ENCODE measurements around the gene TMPRSS11D.

Gene TMPRSS11D

GRCh38 chr4:67899096-67899495 lies 15.3 kb upstream of the TMPRSS11D start:
- H4K8ac ChIP-seq (ENCODE audit: low read length), result no peak overlapping the region
- H3K4ac ChIP-seq (ENCODE audit: low read depth in 1 of 2, low read length in 2 of 2), result no peak overlapping the region
- no peak overlapping the region for H2AK5ac ChIP-seq (ENCODE audit: low read length, severe bottlenecking)
- no peak overlapping the region for H4K91ac ChIP-seq (ENCODE audit: low read length)
- H3K14ac ChIP-seq (ENCODE audit: low read length in 2 of 2), result no peak overlapping the region
- no peak overlapping the region for H2BK15ac ChIP-seq (ENCODE audit: low read depth, poor library complexity, severe bottlenecking)
- H3K27me3 ChIP-seq (ENCODE audit: control insufficient read depth in 1 of 2, insufficient read depth in 1 of 2, low read length in 2 of 2), result no peaks in the 10 kb centered on the region
- H3K27ac ChIP-seq (ENCODE audit: low read length, poor library complexity, severe bottlenecking), result no peak overlapping the region
- H3K9me3 ChIP-seq (ENCODE audit: control insufficient read depth, low read length), result no peaks in the 10 kb centered on the region
- no peak for DNase-seq
- H2BK12ac ChIP-seq (ENCODE audit: low read length in 2 of 2), result no peak overlapping the region
- no peaks in the 10 kb centered on the region for H3K36me3 ChIP-seq (ENCODE audit: control insufficient read depth in 1 of 2, insufficient read depth in 2 of 2, low read depth in 1 of 2, low read length in 2 of 2)
- no peak overlapping the region for H3K9ac ChIP-seq (ENCODE audit: low read length)
- H3K23ac ChIP-seq (ENCODE audit: low read length in 2 of 2), result no peak overlapping the region
- H2AFZ ChIP-seq (ENCODE audit: low read depth, low read length), result no peak overlapping the region
- H3K18ac ChIP-seq (ENCODE audit: low read depth in 1 of 2, low read length in 2 of 2), result no peak overlapping the region
- H3K79me1 ChIP-seq (replicated peaks; ENCODE audit: low read length, poor library complexity, severe bottlenecking), result no peaks in the 10 kb centered on the region
- no peak overlapping the region for H3K4me2 ChIP-seq (ENCODE audit: low read length, poor library complexity, severe bottlenecking)
- no peaks in the 10 kb centered on the region for H3K4me1 ChIP-seq (ENCODE audit: control insufficient read depth, insufficient read depth, low read depth, low read length)
- H2BK5ac ChIP-seq (ENCODE audit: low read depth, low read length, poor library complexity, severe bottlenecking), result no peak overlapping the region
- H3K4me3 ChIP-seq (ENCODE audit: insufficient read depth in 1 of 2, low read depth in 1 of 2, low read length in 2 of 2), result no peak overlapping the region
- no peak overlapping the region for H2BK120ac ChIP-seq (ENCODE audit: low read depth, low read length)

- Histone ChIP-seq H3K14ac (ENCODE audit: low read length in 2 of 2) (no peak overlapping the region), H3K4me3 (ENCODE audit: insufficient read depth in 1 of 2, low read depth in 1 of 2, low read length in 2 of 2) (no peak overlapping the region), H2AK5ac (ENCODE audit: low read length, severe bottlenecking) (no peak overlapping the region), H3K79me1 (replicated peaks; ENCODE audit: low read length, poor library complexity, severe bottlenecking) (no peaks in the 10 kb centered on the region), H2BK12ac (ENCODE audit: low read length in 2 of 2) (no peak overlapping the region), H3K9me3 (ENCODE audit: control insufficient read depth, low read length) (no peaks in the 10 kb centered on the region), H3K18ac (ENCODE audit: low read depth in 1 of 2, low read length in 2 of 2) (no peak overlapping the region), H3K36me3 (ENCODE audit: control insufficient read depth in 1 of 2, insufficient read depth in 2 of 2, low read depth in 1 of 2, low read length in 2 of 2) (no peaks in the 10 kb centered on the region), H3K4me1 (ENCODE audit: control insufficient read depth, insufficient read depth, low read depth, low read length) (no peaks in the 10 kb centered on the region), H3K4ac (ENCODE audit: low read depth in 1 of 2, low read length in 2 of 2) (no peak overlapping the region), H3K9ac (ENCODE audit: low read length) (no peak overlapping the region), H2BK120ac (ENCODE audit: low read depth, low read length) (no peak overlapping the region), H3K4me2 (ENCODE audit: low read length, poor library complexity, severe bottlenecking) (no peak overlapping the region), H4K91ac (ENCODE audit: low read length) (no peak overlapping the region), H3K23ac (ENCODE audit: low read length in 2 of 2) (no peak overlapping the region), H3K27ac (ENCODE audit: low read length, poor library complexity, severe bottlenecking) (no peak overlapping the region), H2AFZ (ENCODE audit: low read depth, low read length) (no peak overlapping the region), H2BK15ac (ENCODE audit: low read depth, poor library complexity, severe bottlenecking) (no peak overlapping the region), H3K27me3 (ENCODE audit: control insufficient read depth in 1 of 2, insufficient read depth in 1 of 2, low read length in 2 of 2) (no peaks in the 10 kb centered on the region), H4K8ac (ENCODE audit: low read length) (no peak overlapping the region), H2BK5ac (ENCODE audit: low read depth, low read length, poor library complexity, severe bottlenecking) (no peak overlapping the region)
- DNase-seq, result no peak
These were observed 13.9 kb upstream of the TMPRSS11D start for GRCh38 chr4:67897686-67898085.

- Histone ChIP-seq H3K4ac (ENCODE audit: low read depth in 1 of 2, low read length in 2 of 2) (no peak overlapping the region), H2AK5ac (ENCODE audit: low read length, severe bottlenecking) (no peak overlapping the region), H2BK120ac (ENCODE audit: low read depth, low read length) (no peak overlapping the region), H3K4me1 (ENCODE audit: control insufficient read depth, insufficient read depth, low read depth, low read length) (no peaks in the 10 kb centered on the region), H3K9me3 (ENCODE audit: control insufficient read depth, low read length) (no peaks in the 10 kb centered on the region), H2BK15ac (ENCODE audit: low read depth, poor library complexity, severe bottlenecking) (no peak overlapping the region), H4K8ac (ENCODE audit: low read length) (no peak overlapping the region), H3K4me3 (ENCODE audit: insufficient read depth in 1 of 2, low read depth in 1 of 2, low read length in 2 of 2) (no peak overlapping the region), H4K91ac (ENCODE audit: low read length) (no peak overlapping the region), H3K18ac (ENCODE audit: low read depth in 1 of 2, low read length in 2 of 2) (no peak overlapping the region), H3K23ac (ENCODE audit: low read length in 2 of 2) (no peak overlapping the region), H2BK5ac (ENCODE audit: low read depth, low read length, poor library complexity, severe bottlenecking) (no peak overlapping the region), H2BK12ac (ENCODE audit: low read length in 2 of 2) (no peak overlapping the region), H3K4me2 (ENCODE audit: low read length, poor library complexity, severe bottlenecking) (no peak overlapping the region), H3K9ac (ENCODE audit: low read length) (no peak overlapping the region), H3K14ac (ENCODE audit: low read length in 2 of 2) (no peak overlapping the region), H3K36me3 (ENCODE audit: control insufficient read depth in 1 of 2, insufficient read depth in 2 of 2, low read depth in 1 of 2, low read length in 2 of 2) (no peaks in the 10 kb centered on the region), H3K27ac (ENCODE audit: low read length, poor library complexity, severe bottlenecking) (no peak overlapping the region), H3K79me1 (replicated peaks; ENCODE audit: low read length, poor library complexity, severe bottlenecking) (no peaks in the 10 kb centered on the region), H2AFZ (ENCODE audit: low read depth, low read length) (no peak overlapping the region), H3K27me3 (ENCODE audit: control insufficient read depth in 1 of 2, insufficient read depth in 1 of 2, low read length in 2 of 2) (no peaks in the 10 kb centered on the region)
- WGBS, result 97% methylated on average over 26 of the region's 26 CpGs
- no peak for DNase-seq
These were observed 12.7 kb upstream of the TMPRSS11D start for GRCh38 chr4:67896421-67897065.

- Histone ChIP-seq H2BK15ac (ENCODE audit: low read depth, poor library complexity, severe bottlenecking) (no peak overlapping the region), H3K4me1 (ENCODE audit: control insufficient read depth, insufficient read depth, low read depth, low read length) (no peaks in the 10 kb centered on the region), H3K9me3 (ENCODE audit: control insufficient read depth, low read length) (no peaks in the 10 kb centered on the region), H2AFZ (ENCODE audit: low read depth, low read length) (no peak overlapping the region), H4K91ac (ENCODE audit: low read length) (no peak overlapping the region), H3K18ac (ENCODE audit: low read depth in 1 of 2, low read length in 2 of 2) (no peak overlapping the region), H3K9ac (ENCODE audit: low read length) (no peak overlapping the region), H2BK12ac (ENCODE audit: low read length in 2 of 2) (no peak overlapping the region), H2AK5ac (ENCODE audit: low read length, severe bottlenecking) (no peak overlapping the region), H3K27me3 (ENCODE audit: control insufficient read depth in 1 of 2, insufficient read depth in 1 of 2, low read length in 2 of 2) (no peaks in the 10 kb centered on the region), H3K14ac (ENCODE audit: low read length in 2 of 2) (no peak overlapping the region), H3K23ac (ENCODE audit: low read length in 2 of 2) (no peak overlapping the region), H4K8ac (ENCODE audit: low read length) (no peak overlapping the region), H3K79me1 (replicated peaks; ENCODE audit: low read length, poor library complexity, severe bottlenecking) (no peaks in the 10 kb centered on the region), H3K27ac (ENCODE audit: low read length, poor library complexity, severe bottlenecking) (no peak overlapping the region), H3K4ac (ENCODE audit: low read depth in 1 of 2, low read length in 2 of 2) (no peak overlapping the region), H2BK120ac (ENCODE audit: low read depth, low read length) (no peak overlapping the region), H2BK5ac (ENCODE audit: low read depth, low read length, poor library complexity, severe bottlenecking) (no peak overlapping the region), H3K4me2 (ENCODE audit: low read length, poor library complexity, severe bottlenecking) (no peak overlapping the region), H3K4me3 (ENCODE audit: insufficient read depth in 1 of 2, low read depth in 1 of 2, low read length in 2 of 2) (no peak overlapping the region), H3K36me3 (ENCODE audit: control insufficient read depth in 1 of 2, insufficient read depth in 2 of 2, low read depth in 1 of 2, low read length in 2 of 2) (no peaks in the 10 kb centered on the region)
- 100% methylated on average over 1 of the region's 1 CpG for WGBS
- DNase-seq, result no peak
These were observed 10.9 kb upstream of the TMPRSS11D start for GRCh38 chr4:67894659-67895058.
